IMR-90 (cell line): ENCODE data around the gene EFEMP2. TPM values are rescaled to one million over a fixed set of nuclear protein-coding genes. Genes with fewer than 3 reads are reported as not detected.
A peak's percentile ranks its signal among the peaks of the same experiment; 100 is the strongest.

Experiments used
- ATAC-seq: fragments of 200-7000 bp; cut with Tn5 transposase; 2 replicates; pipeline ENCODE4 v1.9.1; 2020; ENCODE audit warnings: low read depth, mild to moderate bottlenecking, moderate library complexity
- BruUV-seq: library from RNA; stranded (reverse); fragments of 400-500 nt; replicated peaks from 2 replicates; lab custom pipeline; 2021; lab: Mats Ljungman, UMichigan
- CTCF ChIA-PET: fragments of 300-600 bp; formaldehyde crosslinking; extraction: SDS; loops from one replicate; lab custom pipeline; 2021; ENCODE audit warnings: antibody characterized with exemption; lab: Yijun Ruan, JAX
- POLR2A ChIA-PET: fragments of 300-600 bp; sonication (Branson Sonifier 250); formaldehyde crosslinking; loops from one replicate; lab custom pipeline; 2022; ENCODE audit warnings: antibody characterized with exemption; ENCODE audit not compliant: unreplicated experiment; lab: Charles Lee
- DNase-seq: peaks from one replicate; pipeline ENCODE4 v3.0.0; 2013
- H2AFZ ChIP-seq: replicated peaks from 2 replicates; pipeline ENCODE3; 2013; ENCODE audit warnings: low read length, mild to moderate bottlenecking; ENCODE audit not compliant: poor library complexity
- H2AK5ac ChIP-seq: 2 replicates; pipeline ENCODE4 v1.6.1; 2013; ENCODE audit warnings: low read depth, low read length, inconsistent platforms
- H2AK9ac ChIP-seq: replicated peaks from 2 replicates; pipeline ENCODE3; 2013; ENCODE audit warnings: mild to moderate bottlenecking, low read depth, low read length, moderate library complexity; ENCODE audit not compliant: poor library complexity
- H2BK120ac ChIP-seq: 2 replicates; pipeline ENCODE4 v1.6.1; 2013; ENCODE audit warnings: low read depth, low read length, inconsistent platforms
- H2BK15ac ChIP-seq: 3 replicates; pipeline ENCODE4 v1.6.1; 2013; ENCODE audit warnings: low read depth, low read length, inconsistent platforms
- H2BK20ac ChIP-seq: 2 replicates; pipeline ENCODE4 v1.6.1; 2013; ENCODE audit warnings: low read depth, mild to moderate bottlenecking, inconsistent platforms, low read length, moderate library complexity
- H2BK5ac ChIP-seq: 2 replicates; pipeline ENCODE4 v1.6.1; 2013; ENCODE audit warnings: mild to moderate bottlenecking, low read depth, low read length, inconsistent platforms; ENCODE audit not compliant: poor library complexity, severe bottlenecking
- H3K14ac ChIP-seq: replicated peaks from 2 replicates; pipeline ENCODE4 v1.6.1; 2013; ENCODE audit warnings: low read depth, low read length, inconsistent platforms
- H3K18ac ChIP-seq: 2 replicates; pipeline ENCODE4 v1.6.1; 2013; ENCODE audit warnings: low read depth, low read length, control low read depth
- H3K23ac ChIP-seq: 2 replicates; pipeline ENCODE4 v1.6.1; 2013; ENCODE audit warnings: low read depth, low read length, inconsistent platforms
- H3K27ac ChIP-seq: 2 replicates; pipeline ENCODE4 v1.5.1; 2013; ENCODE audit warnings: mild to moderate bottlenecking, control low read depth, low read length; ENCODE audit not compliant: insufficient read depth
- H3K27me3 ChIP-seq: 2 replicates; pipeline ENCODE4 v1.6.1; 2013; ENCODE audit warnings: low read length; ENCODE audit not compliant: control insufficient read depth, insufficient read depth
- H3K36me3 ChIP-seq: 2 replicates; pipeline ENCODE4 v1.6.1; 2013; ENCODE audit warnings: low read length, mixed read lengths; ENCODE audit not compliant: control insufficient read depth, insufficient read depth
- H3K4ac ChIP-seq: 2 replicates; pipeline ENCODE4 v1.6.1; 2013; ENCODE audit warnings: low read depth, low read length, inconsistent platforms
- H3K4me1 ChIP-seq: 2 replicates; pipeline ENCODE4 v1.6.1; 2013; ENCODE audit warnings: low read length, mixed read lengths; ENCODE audit not compliant: control insufficient read depth, insufficient read depth
- H3K4me2 ChIP-seq: 2 replicates; pipeline ENCODE4 v1.6.1; 2013; ENCODE audit warnings: low read depth, mild to moderate bottlenecking, control low read depth, low read length, moderate library complexity
- H3K4me3 ChIP-seq: 2 replicates; pipeline ENCODE4 v1.5.1; 2013; ENCODE audit warnings: low read depth, mild to moderate bottlenecking, control low read depth, low read length, moderate library complexity; ENCODE audit not compliant: insufficient read depth
- H3K56ac ChIP-seq: 2 replicates; pipeline ENCODE4 v1.6.1; 2013; ENCODE audit warnings: low read length, inconsistent platforms; ENCODE audit not compliant: insufficient read depth; ENCODE audit errors: extremely low read depth
- H3K79me1 ChIP-seq, 2 experiments: 2 replicates each; pipeline ENCODE4 v1.6.1; 2013; ENCODE audit warnings: low read length in 2 of 2, inconsistent platforms in 1 of 2, low read depth in 1 of 2
- H3K9ac ChIP-seq: 2 replicates; pipeline ENCODE4 v1.6.1; 2013; ENCODE audit warnings: low read depth, low read length, control low read depth
- H3K9me1 ChIP-seq: 2 replicates; pipeline ENCODE4 v1.6.1; 2013; ENCODE audit warnings: low read length, inconsistent platforms; ENCODE audit not compliant: insufficient read depth
- H3K9me3 ChIP-seq: 2 replicates; pipeline ENCODE4 v1.6.1; 2013; ENCODE audit warnings: low read length; ENCODE audit not compliant: control insufficient read depth, insufficient read depth
- H4K20me1 ChIP-seq: 2 replicates; pipeline ENCODE4 v1.6.1; 2013; ENCODE audit warnings: low read length, inconsistent platforms; ENCODE audit not compliant: insufficient read depth
- H4K5ac ChIP-seq: 2 replicates; pipeline ENCODE4 v1.6.1; 2013; ENCODE audit warnings: mild to moderate bottlenecking, low read depth, low read length, control low read depth
- H4K8ac ChIP-seq, 2 experiments: 2 replicates each; pipeline ENCODE4 v1.6.1; 2013; ENCODE audit warnings: low read depth in 2 of 2, low read length in 2 of 2, control low read depth in 1 of 2, inconsistent platforms in 1 of 2
- H4K91ac ChIP-seq: 2 replicates; pipeline ENCODE4 v1.6.1; 2013; ENCODE audit warnings: low read depth, low read length, inconsistent platforms; ENCODE audit not compliant: insufficient read depth
- CEBPB ChIP-seq: IDR thresholded peaks from 2 replicates; pipeline ENCODE4 v1.6.1; 2012; ENCODE audit warnings: low read depth, low read length, improper control_type of control experiment
- CHD1 ChIP-seq: IDR thresholded peaks from 2 replicates; pipeline ENCODE4 v1.6.1; 2012; ENCODE audit warnings: low read depth, low read length, improper control_type of control experiment
- FOS ChIP-seq: fragments of 150-350 bp; IDR thresholded peaks from 2 replicates; pipeline ENCODE4 v1.6.1; 2016; ENCODE audit warnings: low read depth, low read length
- MXI1 ChIP-seq: IDR thresholded peaks from 2 replicates; pipeline ENCODE4 v1.6.1; 2012; ENCODE audit warnings: low read depth, mild to moderate bottlenecking, low read length, moderate library complexity, borderline replicate concordance
- NFE2L2 ChIP-seq: fragments of 150-350 bp; IDR thresholded peaks from 2 replicates; pipeline ENCODE4 v1.6.1; 2016; ENCODE audit warnings: low read depth, mild to moderate bottlenecking, low read length
- POLR2A ChIP-seq: IDR thresholded peaks from 2 replicates; pipeline ENCODE4 v1.6.1; 2012; ENCODE audit warnings: mild to moderate bottlenecking, low read depth, low read length
- RAD21 ChIP-seq: IDR thresholded peaks from 2 replicates; pipeline ENCODE4 v1.6.1; 2012; ENCODE audit warnings: low read length, improper control_type of control experiment
- RCOR1 ChIP-seq: IDR thresholded peaks from 2 replicates; pipeline ENCODE4 v1.6.1; 2012; ENCODE audit warnings: mild to moderate bottlenecking, low read length, improper control_type of control experiment; ENCODE audit not compliant: insufficient replicate concordance
- RFX5 ChIP-seq: IDR thresholded peaks from 2 replicates; pipeline ENCODE4 v1.8.0; 2012; ENCODE audit warnings: low read depth, mild to moderate bottlenecking, low read length, moderate library complexity
- SMC3 ChIP-seq: fragments of 150-350 bp; IDR thresholded peaks from 2 replicates; pipeline ENCODE4 v1.6.1; 2016; ENCODE audit warnings: low read depth, mild to moderate bottlenecking, antibody characterized with exemption, low read length, moderate library complexity
- USF2 ChIP-seq: fragments of 150-350 bp; IDR thresholded peaks from 2 replicates; pipeline ENCODE4 v1.6.1; 2017; ENCODE audit warnings: mild to moderate bottlenecking, antibody characterized with exemption, low read length, low read depth
- WGBS, 2 experiments: methylation state at CpG; one replicate each; pipeline versions ENCODE4 v1.1.5 to v1.1.7; 2013; ENCODE audit warnings: missing lambda C conversion rate in 2 of 2; ENCODE audit not compliant: insufficient read length in 1 of 2; ENCODE audit errors: extremely low coverage in 2 of 2; 5-methylcytosine and 5-hydroxymethylcytosine counted together
- dilution Hi-C: fragments of 300-500 bp; cut with HindIII; formaldehyde crosslinking; loops from one replicate; pipeline ENCODE4 v1.14.3; 2018; ENCODE audit warnings: low sequenced_read_pairs; ENCODE audit not compliant: unreplicated experiment
- in situ Hi-C: fragments of 300-500 bp; cut with MboI; formaldehyde crosslinking; loops from 3 replicates; pipeline ENCODE4 v1.14.3; 2019; ENCODE audit warnings: low sequenced_read_pairs, inconsistent platforms, mixed read lengths
- intact Hi-C: fragments of 100-400 bp; cut with micrococcal nuclease; formaldehyde crosslinking; loops from 2 replicates; pipeline ENCODE4 v1.10.0; 2022
- polyA plus RNA-seq, 3 experiments: library from polyadenylated mRNA; depleted of rRNA; stranded (reverse); fragments of >200 nt; gene quantifications; 2 replicates each; pipeline ENCODE4 v1.2.3, GENCODE V29; 2012; ENCODE audit warnings: low replicate concordance in 1 of 3
- total RNA-seq: library from RNA; depleted of rRNA; stranded (reverse); fragments of >200 nt; gene quantifications from 2 replicates; pipeline ENCODE4 v1.2.3, GENCODE V29; 2012
- TF ChIP-seq, protein P1 (sequence below): conservative IDR thresholded peaks from 2 replicates; pipeline ENCODE4 v1.5.1; 2012; ENCODE audit warnings: mild to moderate bottlenecking, low read depth, low read length, improper control_type of control experiment

EFEMP2 gene
- total and polyA plus RNA-seq, 2 of the 4 experiments (the other 2 are of a cell fraction), result 62.7 to 431 TPM

- intact Hi-C loops (no loop called here), dilution Hi-C loops (no loop called here), in situ Hi-C loops (loop anchor here (5.0 kb wide), 1 partner anchor 71 kb away; the partner anchor contains the start of gene SART1)
- Histone ChIP-seq H3K9me3 (no peaks in the 10 kb centered on the region), H3K36me3 (peaks cover 40% of the 10 kb centered on the region), H4K91ac (no peak overlapping the region; the same call in 1 of the 2 replicates), H3K4me1 (peaks cover 32% of the 10 kb centered on the region), H4K20me1 (peaks cover 69% of the 10 kb centered on the region), H3K56ac (peak overlapping the region; percentile 77), H3K14ac (peak overlapping the region; percentile 71), H2AFZ (peak overlapping the region; percentile 67), H4K8ac (peak overlapping the region in 1 of 2 experiments; percentile 33; a peak in 2 of 4 replicates), H4K5ac (peak overlapping the region; percentile 5; the same call in 1 of the 2 replicates), H2BK20ac (no peak overlapping the region), H2AK9ac (peak overlapping the region; percentile 83), H3K4ac (peak overlapping the region; percentile 55), H3K4me3 (peak overlapping the region; percentile 63), H3K4me2 (peak overlapping the region; percentile 84), H3K27me3 (no peaks in the 10 kb centered on the region), H2BK120ac (peak overlapping the region; percentile 17; the same call in 1 of the 2 replicates), H3K23ac (peak overlapping the region; percentile 77), H3K18ac (peak overlapping the region; percentile 5; the same call in 1 of the 2 replicates), H3K9ac (peak overlapping the region; percentile 88), H3K79me1 (peaks cover 0 to 39% of the 10 kb centered on the region in 2 experiments), H2AK5ac (peak overlapping the region; percentile 40; the same call in 1 of the 2 replicates), H2BK15ac (peak overlapping the region; percentile 3; the same call in 1 of the 3 replicates), H3K9me1 (0 out of 2 replicates have a peak, but pooled peaks cover 4% of the 10 kb centered on the region), H2BK5ac (peak overlapping the region; percentile 84), H3K27ac (peak overlapping the region; percentile 93)
- ChIA-PET CTCF (interaction anchor here (1.0 to 2.0 kb wide), 2 partner anchors 23 to 25 kb away, joined by 3 to 9 read pairs; no protein-coding TSS in a partner anchor), POLR2A (interaction anchor here (0.7 to 4.4 kb wide), 7 partner anchors 10 to 71 kb away, joined by 3 to 20 read pairs (median 6); partner anchors contain the start of gene MUS81)
- no TSS peak for BruUV-seq
- WGBS, 2 experiments, result 1% methylated on average over 38 of the region's 57 CpGs; no CpG with 5 or more reads in 1 of the 2 experiments
- no peak for ATAC-seq
- DNase-seq, result no peak
- TF ChIP-seq USF2 (no peak), MXI1 (no peak), CHD1 (no peak), POLR2A (peak; percentile 50), NFE2L2 (no peak), RAD21 (0 out of 2 replicates have a peak, but pooled peaks have one; percentile 3), CEBPB (no peak), FOS (no peak), SMC3 (no peak), RFX5 (no peak), RCOR1 (no peak)
- TF ChIP-seq, protein P1, sequence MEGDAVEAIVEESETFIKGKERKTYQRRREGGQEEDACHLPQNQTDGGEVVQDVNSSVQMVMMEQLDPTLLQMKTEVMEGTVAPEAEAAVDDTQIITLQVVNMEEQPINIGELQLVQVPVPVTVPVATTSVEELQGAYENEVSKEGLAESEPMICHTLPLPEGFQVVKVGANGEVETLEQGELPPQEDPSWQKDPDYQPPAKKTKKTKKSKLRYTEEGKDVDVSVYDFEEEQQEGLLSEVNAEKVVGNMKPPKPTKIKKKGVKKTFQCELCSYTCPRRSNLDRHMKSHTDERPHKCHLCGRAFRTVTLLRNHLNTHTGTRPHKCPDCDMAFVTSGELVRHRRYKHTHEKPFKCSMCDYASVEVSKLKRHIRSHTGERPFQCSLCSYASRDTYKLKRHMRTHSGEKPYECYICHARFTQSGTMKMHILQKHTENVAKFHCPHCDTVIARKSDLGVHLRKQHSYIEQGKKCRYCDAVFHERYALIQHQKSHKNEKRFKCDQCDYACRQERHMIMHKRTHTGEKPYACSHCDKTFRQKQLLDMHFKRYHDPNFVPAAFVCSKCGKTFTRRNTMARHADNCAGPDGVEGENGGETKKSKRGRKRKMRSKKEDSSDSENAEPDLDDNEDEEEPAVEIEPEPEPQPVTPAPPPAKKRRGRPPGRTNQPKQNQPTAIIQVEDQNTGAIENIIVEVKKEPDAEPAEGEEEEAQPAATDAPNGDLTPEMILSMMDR, result peak; percentile 30; the same call in 1 of the 2 replicates
These were observed 18.9 kb upstream of the EFEMP2 start for GRCh38 chr11:65891219-65892136.
